Inflammatory macrophage treated with lipopolysaccharide for 1 hour (primary cell): Measurements from ENCODE around the gene WDR4.

ENCODE experiments used
- DNase-seq, 2 donors: peaks; one replicate each; pipeline ENCODE4 v3.0.0-alpha.2; 2020 to 2022

Gene WDR4

DNA sequence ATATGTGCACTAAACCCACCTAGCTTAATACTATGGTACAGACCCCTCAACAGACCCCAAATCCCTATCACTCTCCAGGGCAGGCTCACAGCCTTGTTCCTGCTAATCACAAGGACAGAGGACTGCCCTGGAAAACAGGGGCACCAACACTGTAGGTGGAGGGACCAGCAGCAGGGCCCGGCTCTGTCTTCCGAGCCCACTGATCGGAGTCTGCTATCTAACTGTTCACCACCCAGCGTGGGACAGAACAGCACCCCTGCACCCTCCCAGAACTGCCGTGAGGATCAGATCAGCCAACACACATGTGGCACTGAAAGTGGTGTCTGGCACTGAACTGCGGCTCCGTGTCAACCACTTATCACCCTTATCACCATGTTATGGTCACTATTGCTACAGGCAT, 6.2 kb downstream of the WDR4 start:
- DNase-seq = no peak

DNA sequence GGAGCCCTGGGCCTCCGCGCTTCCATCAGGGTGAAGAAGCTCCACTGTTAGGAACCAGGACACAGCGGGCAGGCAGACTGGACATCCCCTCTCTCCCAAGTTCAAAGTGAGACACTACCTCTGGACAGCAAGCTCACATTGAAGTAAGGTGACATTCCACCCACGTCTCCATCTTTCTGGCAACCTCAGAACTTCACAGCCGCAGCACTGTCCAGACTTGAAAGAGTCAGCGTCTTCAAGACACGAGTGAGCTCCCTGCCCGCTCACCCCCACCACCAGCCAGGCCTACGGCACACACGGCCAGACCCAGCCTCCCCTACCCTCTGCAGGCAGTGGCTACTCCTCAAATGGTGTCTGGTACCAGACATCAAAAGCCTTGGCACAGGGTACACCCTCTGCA, 11.1 kb downstream of the WDR4 start:
- no peak for DNase-seq

GRCh38 chr21:42865776-42866160, 13.6 kb downstream of the WDR4 start:
- DNase-seq = no peak

- no peak for DNase-seq
These were observed 14.2 kb downstream of the WDR4 start for GRCh38 chr21:42864815-42865775.

DNA sequence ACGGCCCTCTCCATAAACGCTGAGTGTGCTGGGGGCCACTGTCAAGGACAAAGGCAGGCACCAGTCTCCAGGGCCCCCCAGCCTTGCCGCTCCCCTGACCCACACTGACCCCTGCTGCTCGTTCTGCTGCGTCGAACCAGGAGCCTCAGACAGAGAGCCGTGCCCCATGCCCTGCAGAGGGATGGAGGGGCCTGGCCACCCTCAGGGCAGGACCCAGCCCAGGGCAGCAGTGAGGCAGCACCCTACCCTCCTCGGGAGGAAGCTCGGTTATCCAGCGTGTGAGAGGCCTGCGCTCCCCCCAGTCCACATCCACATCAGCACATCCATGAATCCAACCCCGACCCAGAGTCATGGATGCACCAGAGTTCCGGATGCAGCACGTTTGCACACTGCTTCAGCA, 15.1 kb downstream of the WDR4 start:
- DNase-seq = no peak

DNA sequence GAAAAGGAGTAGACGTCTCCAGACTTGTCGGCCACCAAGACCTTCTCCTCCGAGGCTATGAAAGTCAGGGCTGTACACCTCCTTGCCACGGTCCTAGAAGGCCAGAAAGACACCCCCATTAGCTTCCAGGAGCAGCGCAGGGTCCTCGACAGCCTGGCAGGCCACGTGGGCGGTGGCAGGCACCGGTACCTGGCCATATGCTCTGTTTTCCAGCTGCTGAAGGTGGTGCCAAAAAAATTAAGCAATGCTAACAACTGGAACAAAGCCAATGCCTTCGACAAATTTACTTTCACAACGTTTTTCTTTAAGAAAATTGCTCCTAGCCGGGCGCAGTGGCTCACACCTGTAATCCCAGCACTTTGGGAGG, 15.9 kb downstream of the WDR4 start:
- no peak for DNase-seq

DNA sequence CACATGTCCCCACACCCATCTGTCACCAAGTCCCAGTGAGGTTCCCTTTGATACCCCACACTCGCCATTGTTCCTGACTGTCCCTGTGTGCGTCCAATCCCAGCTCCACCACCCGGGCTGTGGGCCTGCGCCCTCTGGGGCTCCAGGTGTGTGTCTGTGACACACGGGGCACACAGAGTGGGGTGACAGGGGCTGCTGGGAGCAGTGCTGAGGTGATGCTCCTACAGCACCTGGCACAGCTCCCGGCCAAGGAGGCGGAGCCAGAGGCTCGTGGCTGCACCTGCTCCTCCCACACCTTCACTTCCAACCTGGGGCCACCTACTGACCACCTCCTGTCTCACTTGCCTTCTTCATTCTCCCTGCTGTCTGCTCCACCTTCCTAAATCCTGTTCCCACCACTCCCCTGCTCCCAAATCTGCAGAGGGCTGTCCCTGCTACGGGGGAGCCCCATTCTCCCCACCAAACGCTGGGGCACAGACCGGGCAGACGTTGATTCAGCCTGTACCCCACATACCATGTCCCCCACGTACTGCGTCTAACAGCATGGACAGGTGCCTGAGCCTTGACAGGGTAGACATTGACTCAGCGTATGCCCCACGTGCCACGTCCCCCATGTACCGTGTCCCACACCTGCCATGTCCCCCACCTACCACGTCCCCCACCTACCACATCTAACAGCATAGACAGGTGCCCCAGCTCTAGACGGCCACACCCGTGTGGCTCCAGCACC, 16.4 kb downstream of the WDR4 start:
- DNase-seq = no peak

DNA sequence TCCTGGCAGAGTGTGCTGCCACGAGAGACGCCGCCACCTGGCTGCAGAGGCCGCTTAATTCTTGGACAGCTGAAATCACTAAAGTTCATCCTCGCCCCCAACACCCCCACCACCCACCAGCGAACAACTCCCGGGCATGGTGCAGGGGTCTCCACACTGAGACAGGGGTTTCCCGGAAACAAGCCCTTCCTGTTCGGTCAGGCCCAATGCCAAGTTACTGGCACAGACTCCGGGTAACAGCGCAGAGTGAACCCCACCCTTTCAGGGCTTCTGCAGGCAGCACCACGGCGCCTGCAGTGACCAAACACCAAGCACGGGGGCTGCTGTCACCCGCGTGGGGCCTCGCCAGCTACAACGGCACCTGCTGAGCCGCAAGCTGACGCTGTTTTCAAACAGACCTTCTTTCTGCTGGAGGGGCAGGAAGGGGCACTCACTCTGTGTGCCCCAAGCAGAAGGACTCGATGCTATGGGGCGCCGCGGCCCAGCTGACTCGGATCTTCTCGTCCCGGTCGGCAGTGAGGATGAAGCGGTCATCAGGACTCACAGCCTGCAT, 17.4 kb downstream of the WDR4 start:
- no peak for DNase-seq

GRCh38 chr21:42861311-42861847, 18.0 kb downstream of the WDR4 start:
- no peak for DNase-seq

- DNase-seq = no peak
These were observed 19.0 kb downstream of the WDR4 start for GRCh38 chr21:42860345-42860744.

DNA sequence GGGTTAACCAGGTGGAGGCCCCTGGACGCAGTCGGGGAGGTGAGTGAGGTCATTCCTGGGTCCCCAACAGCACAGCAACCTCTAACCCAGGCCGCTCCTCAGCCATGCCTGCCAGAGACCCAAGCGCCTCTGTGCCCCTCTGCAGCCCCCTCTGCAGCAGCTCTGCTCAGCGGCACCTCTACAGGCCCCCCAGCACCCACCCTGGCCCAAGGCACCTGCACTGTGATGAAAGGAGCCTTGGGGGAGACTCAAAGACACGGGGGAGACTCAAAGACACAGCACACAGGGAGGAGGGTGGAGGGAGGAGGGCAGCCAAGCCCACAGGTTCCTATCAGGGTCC, 19.5 kb downstream of the WDR4 start:
- no peak for DNase-seq

GRCh38 chr21:42858957-42859890, 20.1 kb downstream of the WDR4 start:
- no peak for DNase-seq

DNA sequence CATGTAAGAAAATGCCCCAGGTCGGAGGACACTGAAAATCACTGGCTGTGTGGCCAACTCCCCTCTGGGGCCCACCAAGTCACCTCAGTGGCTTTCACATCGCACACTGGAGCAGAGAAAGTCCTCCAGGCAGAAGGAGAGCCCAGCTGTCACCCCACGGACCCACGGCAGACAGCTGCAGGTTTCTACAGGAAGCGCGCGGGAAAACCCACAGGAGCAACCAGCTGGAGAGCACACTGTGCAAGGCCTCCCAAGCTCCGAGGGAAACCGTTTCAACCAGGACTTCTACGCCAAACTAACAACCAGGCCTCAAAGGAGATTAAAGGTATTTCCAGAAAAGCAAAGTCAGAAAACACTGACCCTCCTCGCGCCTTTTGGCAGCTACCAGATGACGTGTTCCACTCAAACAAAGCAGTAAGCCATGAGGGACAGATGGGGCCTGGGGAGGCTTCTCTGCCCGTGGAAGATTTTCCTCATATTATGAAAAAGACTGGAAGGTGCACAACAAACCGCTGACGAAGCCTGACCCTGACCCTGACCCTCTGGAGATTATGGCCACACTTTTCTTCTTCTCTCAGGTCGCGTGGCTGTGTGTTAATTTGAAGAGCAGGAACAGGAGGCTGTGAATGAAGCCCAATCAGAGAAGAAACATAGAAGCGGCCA, 21.0 kb downstream of the WDR4 start:
- no peak for DNase-seq

DNA sequence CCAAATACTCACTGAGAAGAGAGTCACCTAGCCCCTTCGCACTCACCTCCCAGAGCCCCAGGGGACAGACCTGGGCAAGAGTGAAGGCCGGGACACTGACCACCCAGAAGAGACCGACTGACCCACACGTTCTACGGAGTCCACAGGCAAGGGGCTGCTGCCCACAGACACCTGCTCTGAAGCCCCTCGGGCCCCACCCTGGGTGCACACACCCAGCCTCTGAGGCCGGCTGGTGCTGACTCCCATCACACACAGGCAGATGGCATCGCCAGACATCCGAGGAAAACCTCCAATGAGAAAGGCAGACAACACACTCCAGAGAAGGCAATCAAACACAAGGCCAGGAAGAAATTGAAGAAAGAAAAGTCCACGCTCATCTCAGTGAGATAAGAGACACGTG, 22.1 kb downstream of the WDR4 start:
- DNase-seq = no peak

GRCh38 chr21:42855937-42856335, 23.4 kb downstream of the WDR4 start:
- DNase-seq = no peak

- no peak for DNase-seq
These were observed 24.0 kb downstream of the WDR4 start for GRCh38 chr21:42855171-42855936.

- no peak for DNase-seq
These were observed 24.9 kb downstream of the WDR4 start for GRCh38 chr21:42854246-42855010.

DNA sequence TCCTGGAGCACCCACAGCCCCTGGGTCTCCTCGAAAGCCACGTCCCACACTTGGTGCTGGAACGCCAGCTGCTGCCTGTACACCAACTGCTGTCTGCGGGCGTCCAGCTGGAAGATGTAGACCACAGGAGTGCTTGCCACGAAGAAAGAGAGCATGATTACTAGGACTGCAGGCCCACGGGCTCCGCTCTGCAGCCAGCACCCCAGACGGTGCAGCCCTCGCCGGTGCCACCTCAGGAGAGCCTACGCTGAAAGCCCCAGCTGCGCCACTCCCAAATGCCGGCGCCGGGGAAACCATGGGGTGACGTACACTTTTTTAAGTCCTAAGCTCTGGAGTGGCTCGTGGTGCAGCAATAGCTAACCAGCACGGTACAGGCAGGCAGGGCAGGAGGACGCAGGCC, 25.7 kb downstream of the WDR4 start:
- DNase-seq = no peak

- no peak for DNase-seq
These were observed 26.3 kb downstream of the WDR4 start for GRCh38 chr21:42852925-42853570.
